Ishikawa (cell line): ENCODE data around the gene PPP2R5B.
A peak's percentile ranks its signal among the peaks of the same experiment; 100 is the strongest.

Source experiments
- CEBPB ChIP-seq: IDR thresholded peaks from 2 replicates; pipeline ENCODE4 v1.6.1; 2012
- CREB1 ChIP-seq: IDR thresholded peaks from 2 replicates; pipeline ENCODE4 v1.6.1; 2012; ENCODE audit warnings: low read depth
- EGR1 ChIP-seq: IDR thresholded peaks from 2 replicates; pipeline ENCODE4 v1.6.1; 2012
- EP300 ChIP-seq: IDR thresholded peaks from 2 replicates; pipeline ENCODE4 v1.6.1; 2012; ENCODE audit warnings: borderline replicate concordance
- FOXM1 ChIP-seq: IDR thresholded peaks from 2 replicates; pipeline ENCODE4 v1.6.1; 2012; ENCODE audit warnings: low read depth, borderline replicate concordance
- NFIC ChIP-seq: IDR thresholded peaks from 2 replicates; pipeline ENCODE4 v1.6.1; 2012
- RAD21 ChIP-seq: IDR thresholded peaks from 2 replicates; pipeline ENCODE4 v1.6.1; 2012; ENCODE audit warnings: low read depth
- TAF1 ChIP-seq: IDR thresholded peaks from 2 replicates; pipeline ENCODE4 v1.6.1; 2012; ENCODE audit warnings: low read depth, mild to moderate bottlenecking
- TCF12 ChIP-seq: IDR thresholded peaks from 2 replicates; pipeline ENCODE4 v1.6.1; 2012; ENCODE audit warnings: low read depth
- TEAD4 ChIP-seq: IDR thresholded peaks from 2 replicates; pipeline ENCODE4 v1.6.1; 2012
- YY1 ChIP-seq: IDR thresholded peaks from 2 replicates; pipeline ENCODE4 v1.6.1; 2012; ENCODE audit warnings: low read depth
- ZBTB7A ChIP-seq: IDR thresholded peaks from 2 replicates; pipeline ENCODE4 v1.6.1; 2012; ENCODE audit warnings: low read depth
- TF ChIP-seq, protein P1 (sequence below): IDR thresholded peaks from 2 replicates; pipeline ENCODE4 v1.6.1; 2012; ENCODE audit warnings: low read depth, mild to moderate bottlenecking
- TF ChIP-seq, protein P2 (sequence below): IDR thresholded peaks from 2 replicates; pipeline ENCODE4 v1.6.1; 2012
- TF ChIP-seq, protein P3 (sequence below): IDR thresholded peaks from 2 replicates; pipeline ENCODE4 v1.6.1; 2012

PPP2R5B gene

GRCh38 chr11:64923151-64923661 is 1.3 kb upstream of the PPP2R5B start:
- TF ChIP-seq, protein P1, sequence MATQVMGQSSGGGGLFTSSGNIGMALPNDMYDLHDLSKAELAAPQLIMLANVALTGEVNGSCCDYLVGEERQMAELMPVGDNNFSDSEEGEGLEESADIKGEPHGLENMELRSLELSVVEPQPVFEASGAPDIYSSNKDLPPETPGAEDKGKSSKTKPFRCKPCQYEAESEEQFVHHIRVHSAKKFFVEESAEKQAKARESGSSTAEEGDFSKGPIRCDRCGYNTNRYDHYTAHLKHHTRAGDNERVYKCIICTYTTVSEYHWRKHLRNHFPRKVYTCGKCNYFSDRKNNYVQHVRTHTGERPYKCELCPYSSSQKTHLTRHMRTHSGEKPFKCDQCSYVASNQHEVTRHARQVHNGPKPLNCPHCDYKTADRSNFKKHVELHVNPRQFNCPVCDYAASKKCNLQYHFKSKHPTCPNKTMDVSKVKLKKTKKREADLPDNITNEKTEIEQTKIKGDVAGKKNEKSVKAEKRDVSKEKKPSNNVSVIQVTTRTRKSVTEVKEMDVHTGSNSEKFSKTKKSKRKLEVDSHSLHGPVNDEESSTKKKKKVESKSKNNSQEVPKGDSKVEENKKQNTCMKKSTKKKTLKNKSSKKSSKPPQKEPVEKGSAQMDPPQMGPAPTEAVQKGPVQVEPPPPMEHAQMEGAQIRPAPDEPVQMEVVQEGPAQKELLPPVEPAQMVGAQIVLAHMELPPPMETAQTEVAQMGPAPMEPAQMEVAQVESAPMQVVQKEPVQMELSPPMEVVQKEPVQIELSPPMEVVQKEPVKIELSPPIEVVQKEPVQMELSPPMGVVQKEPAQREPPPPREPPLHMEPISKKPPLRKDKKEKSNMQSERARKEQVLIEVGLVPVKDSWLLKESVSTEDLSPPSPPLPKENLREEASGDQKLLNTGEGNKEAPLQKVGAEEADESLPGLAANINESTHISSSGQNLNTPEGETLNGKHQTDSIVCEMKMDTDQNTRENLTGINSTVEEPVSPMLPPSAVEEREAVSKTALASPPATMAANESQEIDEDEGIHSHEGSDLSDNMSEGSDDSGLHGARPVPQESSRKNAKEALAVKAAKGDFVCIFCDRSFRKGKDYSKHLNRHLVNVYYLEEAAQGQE, result no peak
- no peak for TF ChIP-seq TCF12
- no peak for TF ChIP-seq CEBPB
- TF ChIP-seq TEAD4, result no peak
- TF ChIP-seq CREB1, result no peak
- no peak for TF ChIP-seq FOXM1

- TF ChIP-seq ZBTB7A, result peak; percentile 70
- TF ChIP-seq, protein P1, result no peak
- no peak for TF ChIP-seq TEAD4
Observed at GRCh38 chr11:64924910-64925284, 408 bp downstream of the PPP2R5B start.

GRCh38 chr11:64925536-64926436 is 1.3 kb downstream of the PPP2R5B start:
- TF ChIP-seq, protein P2, sequence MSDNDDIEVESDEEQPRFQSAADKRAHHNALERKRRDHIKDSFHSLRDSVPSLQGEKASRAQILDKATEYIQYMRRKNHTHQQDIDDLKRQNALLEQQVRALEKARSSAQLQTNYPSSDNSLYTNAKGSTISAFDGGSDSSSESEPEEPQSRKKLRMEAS, result no peak
- no peak for TF ChIP-seq YY1
- TF ChIP-seq TCF12, result no peak
- TF ChIP-seq, protein P3, sequence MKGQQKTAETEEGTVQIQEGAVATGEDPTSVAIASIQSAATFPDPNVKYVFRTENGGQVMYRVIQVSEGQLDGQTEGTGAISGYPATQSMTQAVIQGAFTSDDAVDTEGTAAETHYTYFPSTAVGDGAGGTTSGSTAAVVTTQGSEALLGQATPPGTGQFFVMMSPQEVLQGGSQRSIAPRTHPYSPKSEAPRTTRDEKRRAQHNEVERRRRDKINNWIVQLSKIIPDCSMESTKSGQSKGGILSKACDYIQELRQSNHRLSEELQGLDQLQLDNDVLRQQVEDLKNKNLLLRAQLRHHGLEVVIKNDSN, result no peak
- no peak for TF ChIP-seq CEBPB
- no peak for TF ChIP-seq RAD21
- no peak for TF ChIP-seq EP300
- TF ChIP-seq, protein P1, result no peak

- TF ChIP-seq EGR1 (no peak), FOXM1 (no peak), TCF12 (no peak), ZBTB7A (no peak), YY1 (no peak)
Observed at GRCh38 chr11:64926689-64927088, 2.2 kb downstream of the PPP2R5B start.

- no peak for TF ChIP-seq CEBPB
- no peak for TF ChIP-seq ZBTB7A
- TF ChIP-seq TCF12, result no peak
- TF ChIP-seq, protein P2, result no peak
- no peak for TF ChIP-seq TAF1
- TF ChIP-seq TEAD4, result no peak
- TF ChIP-seq EGR1, result no peak
Observed at GRCh38 chr11:64928957-64929356, 4.5 kb downstream of the PPP2R5B start.

GRCh38 chr11:64929625-64930024 is 5.1 kb downstream of the PPP2R5B start:
- TF ChIP-seq EGR1 (no peak), YY1 (no peak), NFIC (no peak), ZBTB7A (no peak), TCF12 (no peak), TAF1 (no peak), CREB1 (no peak), RAD21 (no peak), FOXM1 (no peak), TEAD4 (no peak), CEBPB (no peak), EP300 (no peak)
- TF ChIP-seq, protein P1, result no peak
- TF ChIP-seq, protein P2, result no peak
- TF ChIP-seq, protein P3, result no peak
